GM12878 (cell line): ENCODE measurements around the gene SKAP1. TPM values are rescaled to one million over a fixed set of nuclear protein-coding genes. Genes with fewer than 3 reads are reported as not detected.

ENCODE experiments used
- ATAC-seq: fragments of 200-7000 bp; cut with Tn5 transposase; 3 replicates; pipeline ENCODE4 v1.9.1; 2020; ENCODE audit warnings: mild to moderate bottlenecking, moderate library complexity
- BruUV-seq: library from RNA; stranded (reverse); fragments of 400-500 nt; replicated peaks from 2 replicates; lab custom pipeline; 2021; lab: Mats Ljungman, UMichigan
- CTCF ChIA-PET: fragments of 300-600 bp; sonication (Branson Sonifier 250); formaldehyde crosslinking; extraction: SDS; loops from one replicate; lab custom pipeline; 2021; ENCODE audit warnings: inconsistent platforms; lab: Yijun Ruan, JAX
- POLR2A ChIA-PET: fragments of 350-600 bp; formaldehyde crosslinking; extraction: SDS; loops from one replicate; lab custom pipeline; 2021; ENCODE audit warnings: inconsistent platforms; lab: Charles Lee
- RAD21 ChIA-PET: fragments of 300-600 bp; sonication (Branson Sonifier 250); formaldehyde crosslinking; loops from one replicate; lab custom pipeline; 2023; ENCODE audit warnings: antibody characterized with exemption; ENCODE audit not compliant: unreplicated experiment; lab: Charles Lee
- SMC1A ChIA-PET: fragments of 300-600 bp; sonication (Branson Sonifier 250); formaldehyde crosslinking; loops from one replicate; lab custom pipeline; 2023; ENCODE audit not compliant: unreplicated experiment, uncharacterized antibody; lab: Charles Lee
- DNase-seq: peaks from one replicate; pipeline ENCODE4 v3.0.0-alpha.2; 2011; ENCODE audit warnings: low read depth, low spot score
- FAIRE-seq: peaks from 3 replicates; lab custom pipeline; 2011; peaks lifted over from hg19 to GRCh38; lab: Jason Lieb, UNC
- H2AFZ ChIP-seq: 2 replicates; pipeline ENCODE4 v1.6.0; 2011; ENCODE audit warnings: low read depth, low read length, control low read depth; ENCODE audit not compliant: control insufficient read depth
- H3K27ac ChIP-seq: 2 replicates; pipeline ENCODE4 v1.5.1; 2011; ENCODE audit warnings: control low read depth; ENCODE audit not compliant: control insufficient read depth, insufficient read depth
- H3K27me3 ChIP-seq, 2 experiments: replicated peaks in 1 of 2; 2 replicates each; pipeline versions ENCODE4 v1.6.0 to v1.6.1; 2011; ENCODE audit warnings: low read length in 1 of 2; ENCODE audit not compliant: control insufficient read depth in 2 of 2, insufficient read depth in 2 of 2
- H3K36me3 ChIP-seq, 2 experiments: 2 replicates each; pipeline ENCODE4 v1.5.1; 2011; ENCODE audit warnings: low read length in 1 of 2; ENCODE audit not compliant: control insufficient read depth in 2 of 2, insufficient read depth in 2 of 2
- H3K4me1 ChIP-seq: 2 replicates; pipeline ENCODE4 v1.6.1; 2011; ENCODE audit warnings: mild to moderate bottlenecking, low read length, moderate library complexity, mixed read lengths; ENCODE audit not compliant: control insufficient read depth, insufficient read depth
- H3K4me2 ChIP-seq: 2 replicates; pipeline ENCODE4 v1.6.0; 2011; ENCODE audit warnings: control low read depth; ENCODE audit not compliant: control insufficient read depth, insufficient read depth
- H3K4me3 ChIP-seq: fragments of 200-600 bp; sonication (generic); 2 replicates; pipeline ENCODE4 v1.5.1; 2016
- H3K79me2 ChIP-seq: 2 replicates; pipeline ENCODE4 v1.6.0; 2011; ENCODE audit warnings: low read length; ENCODE audit not compliant: control insufficient read depth, insufficient read depth
- H3K9ac ChIP-seq: 2 replicates; pipeline ENCODE4 v1.8.0; 2011; ENCODE audit warnings: low read length, control low read depth, mixed read lengths; ENCODE audit not compliant: control insufficient read depth, insufficient read depth
- H3K9me3 ChIP-seq: replicated peaks from 3 replicates; pipeline ENCODE4 v1.5.1; 2011; ENCODE audit warnings: mild to moderate bottlenecking, low read length; ENCODE audit not compliant: control insufficient read depth, insufficient read depth
- H4K20me1 ChIP-seq: 2 replicates; pipeline ENCODE4 v1.6.0; 2011; ENCODE audit not compliant: control insufficient read depth, insufficient read depth
- CHD2 ChIP-seq: IDR thresholded peaks from 2 replicates; pipeline ENCODE4 v1.6.1; 2011; ENCODE audit warnings: low read depth, low read length, improper control_type of control experiment, borderline replicate concordance
- EGR1 ChIP-seq, 2 experiments: IDR thresholded peaks; 1 replicate in 1 of 2; 2 replicates in 1 of 2; pipeline ENCODE4 v1.6.1; 2011 to 2012; ENCODE audit warnings: low read depth in 2 of 2, low read length in 2 of 2, borderline replicate concordance in 1 of 2, mild to moderate bottlenecking in 1 of 2, moderate library complexity in 1 of 2
- KLF5 ChIP-seq: fragments of 450-650 bp; IDR thresholded peaks from 2 replicates; pipeline ENCODE4 v1.6.1; 2014; ENCODE audit warnings: mild to moderate bottlenecking; ENCODE audit not compliant: partially characterized antibody
- MEF2A ChIP-seq: IDR thresholded peaks from 2 replicates; pipeline ENCODE4 v1.6.1; 2011; ENCODE audit warnings: low read depth, mild to moderate bottlenecking, low read length, moderate library complexity; ENCODE audit not compliant: insufficient read depth
- NFYA ChIP-seq: IDR thresholded peaks from 2 replicates; pipeline ENCODE4 v1.6.1; 2011; ENCODE audit warnings: low read depth, mild to moderate bottlenecking, low read length, improper control_type of control experiment, borderline replicate concordance
- WGBS: methylation state at CpG from one replicate; pipeline ENCODE4 v1.1.6; 2016; ENCODE audit warnings: low lambda C conversion rate; ENCODE audit not compliant: insufficient replicate concordance, insufficient coverage; ENCODE audit errors: missing lambda C conversion rate; 5-methylcytosine and 5-hydroxymethylcytosine counted together
- in situ Hi-C: fragments of 300-500 bp; cut with MboI; formaldehyde crosslinking; loops from 9 replicates; pipeline ENCODE4 v1.14.3; 2018; ENCODE audit warnings: mixed read lengths
- intact Hi-C: fragments of 100-400 bp; cut with micrococcal nuclease; formaldehyde crosslinking; loops from one replicate; pipeline ENCODE4 v1.14.2; 2022; ENCODE audit not compliant: unreplicated experiment
- polyA plus RNA-seq, 11 experiments: library from polyadenylated mRNA; depleted of rRNA in 4 of 11; unstranded in 6 of 11; stranded (reverse) in 5 of 11; fragments of >200 nt; fragmentation: Nextera tagmentation in 4 of 11; fragmentation: Illumina TruSeq in 1 of 11; extraction: Ambion mirVana in 4 of 11; extraction: Trizol in 1 of 11; gene quantifications; 1 replicate in 1 of 11; 2 replicates in 10 of 11; pipeline versions ENCODE4 v1.2.1 to v1.2.3, GENCODE V29; 2011 to 2016; ENCODE audit warnings: inconsistent platforms in 2 of 11, missing spikeins in 2 of 11, low read depth in 1 of 11
- total RNA-seq, 4 experiments: library from RNA; depleted of rRNA in 3 of 4; stranded (reverse); fragments of >200 nt in 3 of 4; fragmentation: Illumina TruSeq in 1 of 4; extraction: Trizol in 1 of 4; gene quantifications; 2 replicates each; pipeline versions ENCODE4 v1.2.1 to v1.2.3, GENCODE V29; 2013 to 2021

The SKAP1 gene
- total and polyA plus RNA-seq, 10 of the 15 experiments (the other 5 are each of a cell fraction or from before 2014, with no cell fraction given) = 17.1 to 97.6 (median 35.9) TPM

GRCh38 chr17:48465884-48466283, 35.9 kb upstream of the SKAP1 start:
- FAIRE-seq = no peak
- Histone ChIP-seq H3K9me3 (no peaks in the 10 kb centered on the region), H3K79me2 (no peaks in the 10 kb centered on the region), H3K4me2 (no peak overlapping the region)
- BruUV-seq = no TSS peak
- intact Hi-C loops = no loop called here
- RAD21 ChIA-PET = no interaction called here
- TF ChIP-seq NFYA = no peak
- TF ChIP-seq, all 136 proteins: peak for 0
- Histone ChIP-seq H3K4me1 (peaks cover 4% of the 10 kb centered on the region; the same call in 1 of the 2 replicates), H3K27me3 (no peaks in the 10 kb centered on the region), H3K27ac (no peak overlapping the region), H3K36me3 (no peaks in the 10 kb centered on the region), H2AFZ (no peak overlapping the region), H3K9ac (no peak overlapping the region), H4K20me1 (no peaks in the 10 kb centered on the region), H3K4me3 (no peak overlapping the region)
- DNase-seq (no peak), ATAC-seq (no peak)
- ChIA-PET SMC1A (interaction anchor here (1.6 kb wide), 1 partner anchor 113 kb away, joined by 3 read pairs; no protein-coding TSS in a partner anchor), POLR2A (interaction anchor here (0.6 kb wide), 1 partner anchor 467 kb away, joined by 3 read pairs; no protein-coding TSS in a partner anchor), CTCF (interaction anchor here (1.1 to 1.7 kb wide), 6 partner anchors 9 to 157 kb away, joined by 3 to 6 read pairs (median 5); no protein-coding TSS in a partner anchor)
- in situ Hi-C loops = no loop called here
- WGBS = 69% methylated on average over 2 of the region's 2 CpGs

- Histone ChIP-seq H4K20me1 (no peaks in the 10 kb centered on the region), H3K9ac (no peak overlapping the region), H3K4me3 (no peak overlapping the region), H2AFZ (no peak overlapping the region), H3K9me3 (no peaks in the 10 kb centered on the region), H3K4me1 (peaks cover 12% of the 10 kb centered on the region), H3K79me2 (no peaks in the 10 kb centered on the region), H3K27me3 (no peaks in the 10 kb centered on the region), H3K27ac (no peak overlapping the region), H3K4me2 (no peak overlapping the region), H3K36me3 (no peaks in the 10 kb centered on the region)
- in situ Hi-C loops (loop anchor here (5.0 kb wide), 1 partner anchor 116 kb away; no protein-coding TSS in a partner anchor), intact Hi-C loops (no loop called here)
- no peak for FAIRE-seq
- CTCF ChIA-PET = interaction anchor here (0.9 to 1.1 kb wide), 3 partner anchors 9 to 173 kb away, joined by 3 read pairs; no protein-coding TSS in a partner anchor
- SMC1A ChIA-PET = interaction anchor here (0.6 to 3.5 kb wide), 5 partner anchors 11 to 119 kb away, joined by 3 to 12 read pairs (median 5); no protein-coding TSS in a partner anchor
- DNase-seq = no peak
- POLR2A ChIA-PET = no interaction called here
- no TSS peak for BruUV-seq
- TF ChIP-seq MEF2A (no peak), KLF5 (no peak), EGR1 (IDR thresholded peaks at IDR 0.05; ENCODE audit: borderline replicate concordance in 1 of 2, low read depth in 2 of 2, low read length in 2 of 2) (no peak), CHD2 (no peak)
- no peak for ATAC-seq
- RAD21 ChIA-PET = interaction anchor here (1.2 to 2.2 kb wide), 2 partner anchors 24 to 50 kb away, joined by 3 to 6 read pairs; no protein-coding TSS in a partner anchor
- WGBS = 15% methylated on average over 4 of the region's 4 CpGs
These were observed 33.5 kb upstream of the SKAP1 start for GRCh38 chr17:48463526-48463925.
